SKM-1 treated with dmso at 0.1 percent for 144 hours (cell line): ENCODE data around the gene CCDC174.
"Not testable (repeated sequence)": the region's sequence is repeated elsewhere in the genome, so short reads cannot be mapped to it uniquely, and the experiment has no call there.

Source experiments
- DNase-seq: peaks from one replicate; lab custom pipeline; 2025; ENCODE audit not compliant: unreplicated experiment; lab: John Stamatoyannopoulos, UW

CCDC174 gene

DNA sequence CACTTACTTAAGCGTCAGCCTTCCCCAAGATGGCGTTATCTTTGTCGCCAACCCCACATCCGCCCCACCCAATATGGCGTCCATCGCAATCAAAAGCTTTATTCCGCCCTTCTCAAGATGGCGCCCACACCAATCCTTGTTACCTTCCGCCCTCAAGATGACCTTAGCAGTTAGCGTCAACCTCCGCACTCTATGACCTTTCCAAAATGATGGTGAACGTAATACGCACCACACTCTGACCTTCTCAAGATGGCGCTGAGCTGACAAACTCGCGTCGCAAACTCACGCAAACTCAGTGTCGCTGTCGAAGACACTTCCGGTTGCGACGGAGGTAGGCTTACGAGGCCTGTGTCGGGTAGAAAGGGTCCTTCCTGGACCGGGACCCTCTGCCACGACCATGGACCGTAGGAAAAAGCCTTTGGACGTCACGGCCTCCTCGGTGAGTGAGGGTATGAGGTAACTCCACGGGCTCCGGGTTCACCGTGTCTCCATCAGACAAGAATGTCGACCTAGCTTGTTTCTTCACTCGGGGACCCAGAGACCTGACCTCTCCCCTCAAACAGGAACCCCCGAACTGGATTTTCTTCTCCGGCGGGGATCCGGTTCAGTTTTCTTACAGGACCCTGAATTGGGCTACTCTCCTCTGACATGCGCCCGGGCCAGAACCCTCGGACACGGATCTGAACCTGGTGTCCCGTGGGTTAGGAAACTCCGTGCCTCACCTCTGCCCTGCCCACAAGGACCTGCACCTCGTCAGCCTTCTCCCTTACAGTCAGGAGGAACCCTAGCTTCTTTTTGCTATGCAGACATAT lies at the start of gene CCDC174:
TSS of gene CCDC174 (plus strand) at position 323 of the 812 bp plus-strand sequence. CDS start at position 398, 75 bp downstream.
- peak; percentile 98 for DNase-seq

DNA sequence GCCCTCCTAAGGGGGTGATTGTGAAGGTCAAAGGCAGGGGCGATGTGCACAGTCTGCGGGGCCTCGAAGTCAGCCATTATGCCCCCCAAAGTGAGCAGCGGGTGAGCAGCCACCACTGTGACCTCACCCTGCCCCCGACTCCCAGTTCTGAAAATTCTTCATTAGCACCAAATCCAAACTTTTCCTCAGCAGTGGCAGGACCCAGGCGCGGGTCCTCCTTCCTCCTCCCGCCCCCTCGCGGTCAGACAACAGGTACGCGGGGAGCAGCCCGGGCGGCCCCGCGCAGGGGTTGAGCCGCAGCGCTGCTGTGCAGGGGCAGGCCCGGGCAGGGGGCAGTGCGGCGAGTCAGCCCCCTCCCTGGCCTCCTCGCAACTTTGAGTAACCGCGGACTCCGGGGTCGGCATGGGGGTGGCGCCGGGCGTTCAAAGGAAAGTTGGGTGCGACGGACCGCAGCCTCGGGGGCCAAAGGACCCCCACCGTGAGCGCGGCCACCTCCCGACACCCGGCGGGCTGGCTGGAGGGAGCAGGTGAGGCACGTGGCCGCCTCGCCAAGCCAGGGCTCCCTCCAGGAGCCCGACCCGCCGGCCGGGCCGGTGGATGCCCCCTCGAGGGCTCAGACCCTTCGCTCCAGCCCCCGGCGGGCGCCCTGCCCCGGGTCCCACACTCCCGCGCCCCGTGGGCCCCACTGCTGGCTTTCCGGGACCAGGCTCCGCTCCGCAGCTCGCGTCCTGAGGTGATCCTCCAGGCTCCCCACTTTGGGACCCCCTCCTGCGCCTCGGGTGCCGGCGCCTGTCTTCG lies 49.4 kb upstream of the CCDC174 start:
- no peak for DNase-seq

DNA sequence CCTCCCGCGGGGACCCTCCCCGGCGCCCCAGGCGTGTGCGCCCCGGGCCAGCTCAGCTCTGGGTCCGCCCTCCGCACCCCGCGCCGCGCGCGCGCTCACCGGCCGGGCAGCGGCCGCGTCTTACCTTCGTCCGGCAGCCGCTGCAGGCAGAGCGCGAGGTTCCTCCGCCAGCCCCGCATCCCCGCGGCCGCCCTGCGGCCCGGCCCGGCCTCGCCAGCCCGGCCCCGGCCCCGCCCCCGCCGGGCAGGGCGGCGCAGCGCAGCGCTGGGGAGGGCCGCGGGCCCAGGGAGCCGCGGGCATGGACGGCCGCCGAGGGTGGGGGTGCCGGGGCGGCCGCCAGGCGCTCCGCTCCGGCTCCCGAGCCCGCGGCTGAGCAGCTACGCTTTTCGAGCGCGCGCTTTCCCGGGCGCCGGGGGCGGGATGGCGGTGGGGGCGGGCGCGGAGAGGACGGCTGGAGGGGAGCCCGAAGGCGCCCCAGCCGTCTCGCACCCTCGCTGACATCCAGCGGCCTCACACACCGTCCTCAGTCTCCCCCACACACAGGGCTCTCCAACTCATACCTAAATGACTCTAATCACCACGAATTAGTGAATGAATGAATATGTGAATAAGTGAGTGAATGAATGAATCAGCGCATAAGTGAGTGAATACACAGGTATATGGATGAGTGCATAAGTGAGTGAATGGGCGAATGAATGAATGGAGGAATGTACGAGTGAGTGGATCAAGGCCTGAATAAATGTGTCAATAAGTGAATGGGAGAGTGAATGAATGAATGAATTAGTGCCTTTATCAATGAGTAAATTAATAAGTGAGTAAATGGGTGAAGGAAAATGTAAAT lies 48.5 kb upstream of the CCDC174 start:
- no peak for DNase-seq

DNA sequence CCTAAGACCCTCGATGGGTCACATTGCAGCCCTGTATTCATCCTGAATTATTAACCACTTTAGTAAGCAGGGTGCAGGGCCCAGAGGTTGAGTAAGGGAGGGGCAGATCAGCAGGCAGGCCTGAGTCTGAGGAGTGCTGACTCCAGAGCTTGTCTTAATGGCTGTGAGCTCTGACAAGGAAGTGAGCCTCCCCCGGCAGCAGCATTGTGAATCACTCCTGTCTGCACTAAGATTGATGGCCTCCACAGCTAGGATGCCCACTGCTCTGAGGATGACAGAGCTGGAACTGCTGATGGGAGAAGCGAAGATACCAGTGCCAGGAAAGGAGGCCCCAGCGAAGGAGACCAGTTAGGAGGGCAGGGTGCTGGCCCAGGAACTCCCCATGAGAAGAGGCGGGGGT lies 46.5 kb upstream of the CCDC174 start:
- DNase-seq, result no peak

DNA sequence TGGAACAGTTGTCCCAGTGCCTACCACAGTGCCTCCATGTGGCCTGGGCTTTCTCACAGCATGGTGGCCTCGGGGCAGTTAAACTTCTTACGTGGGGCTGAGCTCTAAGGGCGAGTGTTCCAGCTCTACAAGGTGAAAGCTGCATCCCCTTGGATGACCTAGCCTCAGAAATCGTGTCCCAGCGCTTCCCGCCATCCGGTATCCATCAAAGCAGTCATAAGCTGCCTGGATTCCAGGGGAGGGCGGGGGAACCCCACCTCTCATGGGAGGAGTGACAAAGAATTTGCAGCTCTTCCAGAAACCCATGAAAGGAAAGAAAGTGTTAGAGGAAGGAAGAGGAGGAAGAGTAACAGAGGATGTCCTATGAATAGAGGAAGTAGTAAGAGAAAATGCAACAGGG lies 45.8 kb upstream of the CCDC174 start:
- DNase-seq, result no peak

DNA sequence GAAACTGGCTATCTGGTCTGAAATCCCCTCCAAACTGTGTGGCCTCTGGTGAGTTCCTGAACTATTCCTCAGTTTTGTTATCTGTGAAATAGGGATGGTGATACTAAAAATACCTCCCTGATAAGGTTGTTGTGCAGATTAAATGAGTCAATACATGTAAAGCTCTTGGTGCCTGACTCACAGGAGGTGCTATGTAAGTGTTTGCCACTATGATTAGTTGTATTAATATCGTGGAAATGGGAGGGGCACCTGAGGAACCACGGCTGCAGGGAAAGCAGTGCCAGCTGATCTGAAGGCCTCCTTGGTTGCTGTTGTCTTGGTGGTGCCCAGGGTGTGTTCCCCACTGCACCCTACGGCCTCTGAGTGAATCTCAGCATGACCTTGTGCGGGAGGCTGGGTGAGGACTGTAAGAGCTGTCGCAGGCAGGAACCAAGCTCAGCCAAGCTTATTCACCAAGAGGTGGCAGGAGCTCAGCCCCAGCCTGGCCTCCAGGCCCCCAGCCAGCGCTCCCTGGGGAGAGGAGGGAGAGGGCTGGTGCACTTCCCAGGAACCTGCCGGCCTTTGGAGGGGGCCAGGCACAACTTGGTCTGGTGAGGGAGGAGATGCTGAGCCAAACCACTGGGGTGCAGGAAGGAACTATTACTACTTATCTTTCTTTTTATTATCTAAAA lies 44.8 kb upstream of the CCDC174 start:
- DNase-seq, result no peak

DNA sequence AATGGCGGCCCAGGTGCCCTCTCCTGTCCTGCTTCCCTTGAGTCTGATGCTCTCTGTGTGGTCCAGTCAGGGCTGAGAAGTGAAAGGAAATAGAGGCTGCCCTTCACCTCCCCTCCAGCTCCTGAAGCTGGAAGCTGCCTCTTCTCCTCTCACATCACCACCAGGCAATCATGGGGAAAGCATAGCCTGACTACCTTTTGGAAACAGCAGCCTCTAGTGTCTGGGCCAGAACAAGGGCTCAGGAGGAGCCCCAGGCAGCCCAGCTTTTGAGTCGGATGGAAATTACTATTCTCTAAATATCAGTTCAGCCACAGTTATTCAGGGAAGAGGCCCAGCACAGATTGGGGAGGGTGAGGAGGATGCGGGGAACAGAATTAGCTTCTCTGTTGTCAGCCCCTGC lies 43.3 kb upstream of the CCDC174 start:
- no peak for DNase-seq

DNA sequence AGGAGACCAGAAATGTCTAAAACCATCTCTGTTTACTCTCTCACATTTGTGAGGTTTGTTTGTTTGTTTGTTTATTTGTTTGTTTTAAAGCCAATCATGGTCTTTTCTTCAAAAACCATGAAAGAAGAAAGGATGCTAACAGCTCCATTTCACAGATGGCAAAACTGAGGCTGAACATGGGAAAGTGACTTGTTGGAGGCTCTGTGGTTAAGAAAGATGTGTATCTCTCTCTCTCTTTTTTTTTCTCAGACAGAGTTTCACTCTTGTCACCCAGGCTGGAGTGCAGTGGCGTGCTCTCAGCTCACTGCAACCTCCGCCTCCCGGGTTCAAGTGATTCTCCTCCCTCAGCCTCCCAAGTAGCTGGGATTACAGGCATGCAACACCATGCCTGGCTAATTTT lies 42.5 kb upstream of the CCDC174 start:
- DNase-seq, result not testable (repeated sequence)

DNA sequence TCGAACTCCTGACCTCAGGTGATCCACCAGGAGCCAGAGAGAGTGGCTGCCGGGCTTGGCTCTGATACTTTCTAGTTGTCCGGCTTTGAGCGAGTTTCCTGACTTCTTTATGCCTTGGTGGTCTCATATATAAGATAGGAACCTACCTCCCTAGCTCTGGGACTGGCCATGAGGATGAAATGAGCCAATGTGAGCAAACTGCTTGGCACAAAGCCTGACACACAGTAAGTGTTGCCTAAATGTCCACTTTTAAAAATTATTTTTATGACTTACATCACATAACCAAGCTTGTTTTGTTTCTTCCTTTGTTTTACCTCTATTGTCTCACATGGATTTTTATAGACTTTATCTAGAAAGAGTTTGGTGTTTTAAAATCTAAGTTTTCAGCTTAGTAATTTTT lies 42.1 kb upstream of the CCDC174 start:
- no peak for DNase-seq

DNA sequence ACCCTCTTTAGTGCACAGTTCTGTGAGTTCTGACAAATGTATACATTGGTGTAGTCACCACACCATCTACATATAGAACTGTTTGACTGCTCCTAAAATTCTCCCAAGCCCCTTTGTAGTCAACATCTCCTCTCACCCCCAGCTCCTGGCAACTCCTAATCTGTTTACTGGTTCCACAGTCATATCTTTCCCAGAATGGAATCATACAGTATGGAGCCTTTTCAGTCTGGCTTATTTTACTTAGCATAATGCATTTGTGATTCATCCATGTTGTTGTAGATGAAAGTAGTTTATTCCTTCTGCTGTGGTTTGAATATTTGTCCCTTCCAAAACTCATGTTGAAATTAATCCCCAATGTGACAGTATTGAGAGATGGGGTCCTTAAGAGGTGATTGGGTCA lies 41.6 kb upstream of the CCDC174 start:
- no peak for DNase-seq

DNA sequence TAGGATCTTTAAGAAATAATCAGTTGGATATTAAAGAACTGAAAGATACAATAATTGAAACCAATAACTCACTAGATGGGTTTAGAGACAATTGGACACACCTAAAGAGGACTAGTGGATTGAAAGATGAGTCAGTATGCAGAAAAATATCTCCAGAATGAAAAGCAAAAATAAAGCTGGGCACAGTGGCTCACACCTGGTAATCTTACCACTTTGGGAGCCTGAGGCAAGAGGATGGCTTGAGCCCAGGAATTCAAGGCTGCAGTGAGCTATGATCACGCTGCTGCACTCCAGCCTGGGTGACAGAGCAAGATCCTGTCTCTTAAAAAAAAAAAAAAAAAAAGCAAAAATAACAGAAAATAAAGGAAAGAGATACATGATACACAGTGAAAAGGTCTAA lies 37.4 kb upstream of the CCDC174 start:
- DNase-seq, result no peak

DNA sequence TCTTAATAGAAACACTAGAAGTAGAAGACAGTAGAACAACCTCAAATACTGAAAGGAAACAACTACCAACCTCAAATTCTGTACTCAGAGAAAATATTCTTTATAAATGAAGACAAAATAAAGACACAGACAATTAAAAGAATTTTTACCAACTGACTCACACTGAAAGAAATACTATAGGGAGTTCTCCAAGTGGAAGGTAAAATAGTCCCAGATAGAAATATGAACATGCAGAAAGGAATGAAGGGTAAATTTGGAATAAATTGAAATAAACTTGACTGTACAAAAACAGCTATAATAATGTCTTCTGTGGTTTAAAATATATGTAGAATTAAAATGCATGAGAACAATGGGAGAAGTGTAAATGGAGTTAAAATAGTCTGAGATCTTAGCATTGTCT lies 36.7 kb upstream of the CCDC174 start:
- DNase-seq, result no peak

DNA sequence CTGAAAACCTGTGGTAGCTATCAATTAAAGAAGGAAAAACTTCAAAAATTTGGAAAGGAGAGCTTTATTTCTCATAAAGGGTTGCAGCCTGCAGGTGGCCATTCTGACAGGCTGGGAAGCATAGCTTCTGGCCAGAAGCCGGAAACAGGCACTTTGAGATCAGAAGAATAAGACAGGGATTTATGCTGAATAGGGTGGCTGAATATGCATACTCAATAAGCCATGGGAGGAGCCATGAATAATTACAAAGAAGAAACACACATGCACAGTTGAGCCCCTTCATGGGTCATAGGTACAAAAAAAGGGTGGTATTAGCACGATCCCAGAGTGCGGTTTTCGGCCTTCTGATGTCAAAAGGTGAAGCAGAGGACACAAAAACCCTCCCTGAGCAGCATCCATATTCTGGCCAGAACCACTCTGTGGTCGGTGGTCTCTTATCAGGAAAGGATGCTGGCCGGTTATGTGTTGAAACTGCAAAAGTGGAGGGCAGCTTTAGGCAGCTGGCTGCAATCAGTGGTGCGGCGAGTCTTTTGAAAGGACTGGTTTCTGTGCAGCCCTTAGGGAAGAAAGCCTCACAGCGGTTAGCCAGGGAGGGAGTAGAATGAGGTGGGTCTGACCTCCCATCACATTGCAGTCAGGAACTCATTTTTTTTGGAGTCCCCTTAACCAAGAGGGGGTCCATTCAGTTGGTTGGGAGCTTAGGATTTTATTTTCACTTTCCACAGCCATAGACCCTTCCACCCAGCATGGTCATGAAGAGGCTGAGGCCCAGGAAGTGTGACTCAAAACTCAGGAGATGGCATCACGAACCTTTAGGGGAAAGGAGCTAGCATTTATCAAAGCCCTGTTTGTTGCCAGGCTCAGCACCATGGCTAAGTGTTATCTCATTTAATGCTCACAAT lies 34.7 kb upstream of the CCDC174 start:
- no peak for DNase-seq

DNA sequence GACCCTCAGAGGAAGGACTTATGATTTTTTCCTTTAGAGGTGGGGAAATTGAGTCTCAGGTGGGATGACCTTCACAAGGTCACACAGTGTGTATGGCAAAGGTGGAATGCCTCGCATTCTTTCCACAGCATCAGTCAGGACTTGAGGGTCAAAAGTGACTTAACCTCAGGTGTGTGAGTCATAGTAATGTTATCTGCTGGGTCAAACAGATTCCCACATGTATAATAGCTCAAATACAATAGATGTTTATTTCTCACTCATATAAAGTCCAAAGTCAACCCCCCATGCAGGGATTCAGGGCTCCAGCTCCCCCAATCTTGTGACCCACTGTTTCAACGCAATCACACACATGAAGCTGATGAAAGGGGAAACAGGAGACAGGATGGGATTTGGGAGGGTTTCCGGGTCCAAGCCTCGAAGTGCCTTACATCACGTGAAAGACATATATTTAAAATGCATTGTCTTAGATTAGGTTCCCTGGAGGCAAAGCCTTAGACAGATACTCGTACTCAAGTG lies 34.0 kb upstream of the CCDC174 start:
- DNase-seq, result no peak

DNA sequence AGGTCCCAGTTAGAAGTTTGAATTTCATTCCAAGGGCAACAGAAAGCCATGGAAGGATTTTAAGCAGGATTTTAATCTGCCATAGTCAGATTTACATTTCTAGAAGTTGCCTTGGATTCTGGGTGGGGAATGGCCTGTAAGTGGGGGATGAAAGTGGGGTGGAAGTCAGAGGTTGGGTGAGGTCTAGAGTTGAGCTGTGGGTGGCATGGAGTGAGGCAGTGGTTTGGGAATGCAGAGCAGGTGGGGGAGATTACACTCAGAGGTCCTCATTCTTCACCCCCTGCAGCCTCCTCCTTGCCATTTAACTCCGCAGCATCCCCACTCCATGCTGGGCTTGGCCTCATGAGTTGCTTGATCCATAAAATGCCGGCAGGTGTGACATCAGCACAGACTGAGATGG lies 32.0 kb upstream of the CCDC174 start:
- DNase-seq, result no peak

DNA sequence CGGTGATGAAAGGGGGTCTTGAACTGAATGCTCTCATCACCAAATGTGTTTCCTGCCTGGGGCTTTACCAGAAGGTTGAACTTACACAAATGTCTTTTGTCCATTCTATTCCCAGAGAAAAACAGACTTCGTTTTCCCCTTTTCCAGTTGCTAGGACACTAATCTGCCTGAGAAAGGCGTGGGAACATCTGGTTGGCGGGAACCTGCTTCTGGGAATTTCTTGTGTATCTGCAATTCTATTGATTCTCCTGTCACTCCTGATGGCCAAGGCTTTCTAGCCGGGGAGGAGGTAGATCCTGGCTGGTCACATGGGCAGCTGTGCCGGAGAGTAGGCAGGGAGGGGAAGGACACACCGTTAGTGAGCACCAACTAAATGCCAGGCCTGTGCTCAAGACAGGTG lies 31.1 kb upstream of the CCDC174 start:
- no peak for DNase-seq

DNA sequence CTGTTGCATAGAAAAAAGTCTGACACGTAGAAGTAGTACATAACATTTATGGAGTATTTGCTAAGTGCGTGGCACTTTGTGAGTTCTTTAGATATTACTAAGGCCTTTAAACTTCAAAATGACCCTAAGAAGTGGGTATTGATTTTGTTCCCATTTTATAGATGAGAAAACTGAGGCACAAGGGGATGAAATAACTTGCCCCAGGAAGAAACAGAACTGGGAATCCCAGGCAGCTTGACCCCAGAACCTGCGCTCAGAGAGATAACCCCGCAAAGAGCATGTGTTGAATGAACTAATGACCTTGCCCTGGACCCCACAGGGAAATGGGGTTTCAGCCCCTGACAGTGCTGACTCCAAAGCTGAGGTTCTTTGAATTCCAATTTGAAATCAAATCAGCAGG lies 30.5 kb upstream of the CCDC174 start:
- no peak for DNase-seq

DNA sequence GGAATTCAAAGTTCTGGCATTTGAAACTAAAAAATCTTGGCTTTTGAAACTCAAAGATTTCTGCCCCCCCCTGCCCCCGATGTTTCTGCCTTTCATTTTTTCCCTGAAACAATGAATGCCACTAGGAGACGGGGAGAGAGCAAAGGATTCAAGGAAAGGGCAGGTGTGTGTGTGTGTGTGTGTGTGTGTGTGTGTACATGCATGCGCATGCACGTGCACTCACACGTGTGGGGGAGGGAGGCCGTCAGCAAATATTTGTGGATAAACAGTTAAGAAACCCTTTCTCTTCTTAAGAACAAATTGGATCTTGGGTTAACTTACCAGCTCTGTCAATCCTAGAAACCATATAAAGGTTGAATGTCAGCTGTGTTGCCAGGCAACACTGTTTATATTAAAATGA lies 29.2 kb upstream of the CCDC174 start:
- DNase-seq, result no peak

DNA sequence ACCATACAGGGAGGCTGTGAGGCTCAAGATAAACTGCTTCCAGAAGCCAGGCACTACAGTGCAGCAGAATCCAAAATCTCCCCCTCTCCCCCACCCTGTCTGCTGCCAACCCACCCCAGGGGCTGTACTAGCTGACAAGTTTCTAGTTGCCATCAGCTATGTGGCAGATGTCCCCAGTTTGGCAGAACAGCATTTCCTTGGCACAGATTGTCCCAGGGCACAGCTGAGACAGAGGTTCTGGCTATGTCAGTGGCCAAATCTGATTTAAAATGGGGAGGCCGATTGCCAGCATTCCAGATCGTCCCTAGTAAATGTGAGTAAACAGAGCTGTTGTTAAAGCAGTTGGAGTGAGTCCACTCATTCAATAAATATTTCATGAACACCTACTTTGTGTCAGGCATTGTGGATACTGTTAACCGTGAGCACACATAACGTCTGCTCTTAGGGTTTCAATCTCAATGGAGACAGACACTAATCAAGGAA lies 28.0 kb upstream of the CCDC174 start:
- DNase-seq, result no peak

DNA sequence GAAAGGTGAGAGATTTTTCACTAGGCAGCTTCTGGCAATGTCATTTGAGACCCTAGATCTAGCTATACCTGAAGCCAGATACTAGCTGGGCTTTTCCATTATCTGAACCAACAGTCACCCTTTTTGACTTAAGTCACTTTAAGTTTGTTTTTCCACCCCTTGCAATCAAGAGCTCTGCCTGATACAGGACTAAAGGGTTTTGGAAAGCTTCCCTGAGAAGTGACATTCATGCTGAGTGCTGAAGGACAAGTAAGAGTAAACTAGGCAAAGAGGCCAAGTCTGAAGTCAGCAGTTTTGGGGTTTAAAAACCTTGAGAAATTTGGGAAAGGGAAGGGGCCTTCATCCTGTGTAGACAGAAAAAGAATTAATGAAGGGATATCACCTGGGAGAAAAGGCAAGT lies 27.1 kb upstream of the CCDC174 start:
- no peak for DNase-seq
